ENCODE measurements around the gene CHSY1.
A peak's percentile ranks its signal among the peaks of the same experiment; 100 is the strongest.
"Not testable (repeated sequence)": the region's sequence is repeated elsewhere in the genome, so short reads cannot be mapped to it uniquely, and the experiment has no call there.

The CHSY1 gene

GRCh38 chr15:101251830-101252820 lies at the start of gene CHSY1:
CHSY1 (minus strand) TSS chr15:101252048; CDS start chr15:101251456, 592 bp downstream.
- DNase-seq = peak; percentile 90

GRCh38 chr15:101296418-101297405 lies 44.9 kb upstream of the CHSY1 start:
- DNase-seq = no peak

GRCh38 chr15:101295607-101296161 lies 43.8 kb upstream of the CHSY1 start:
- peak; percentile 72 for DNase-seq

GRCh38 chr15:101294731-101295606 lies 43.1 kb upstream of the CHSY1 start, which contains the start of gene SNRPA1:
SNRPA1 (minus strand) TSS chr15:101295248; CDS start chr15:101295178, 70 bp downstream.
- DNase-seq = peak; percentile 96

GRCh38 chr15:101293122-101293521 lies 41.3 kb upstream of the CHSY1 start:
- peak; percentile 8 for DNase-seq

- DNase-seq = peak; percentile 74
Observed at GRCh38 chr15:101288905-101289513, 37.2 kb upstream of the CHSY1 start.

GRCh38 chr15:101287342-101287741 lies 35.5 kb upstream of the CHSY1 start:
- not testable (repeated sequence) for DNase-seq

- no peak for DNase-seq
Observed at GRCh38 chr15:101286471-101287114, 34.7 kb upstream of the CHSY1 start.

GRCh38 chr15:101283931-101284330 lies 32.1 kb upstream of the CHSY1 start:
- no peak for DNase-seq

- no peak for DNase-seq
Observed at GRCh38 chr15:101280007-101280406, 28.2 kb upstream of the CHSY1 start.

GRCh38 chr15:101277943-101278564 lies 26.2 kb upstream of the CHSY1 start:
- peak; percentile 71 for DNase-seq

GRCh38 chr15:101277038-101277822 lies 25.4 kb upstream of the CHSY1 start, which contains the start of gene SELENOS:
SELENOS (minus strand) TSS chr15:101277485; CDS start chr15:101277417, 68 bp downstream.
- peak; percentile 94 for DNase-seq

- DNase-seq = peak; percentile 48
Observed at GRCh38 chr15:101276501-101277037, 24.7 kb upstream of the CHSY1 start.

- no peak for DNase-seq
Observed at GRCh38 chr15:101275018-101275417, 23.2 kb upstream of the CHSY1 start.

- DNase-seq = no peak
Observed at GRCh38 chr15:101273534-101273933, 21.7 kb upstream of the CHSY1 start.

- DNase-seq = no peak
Observed at GRCh38 chr15:101272584-101272983, 20.7 kb upstream of the CHSY1 start.

- peak; percentile 37 for DNase-seq
Observed at GRCh38 chr15:101269479-101270223, 17.8 kb upstream of the CHSY1 start.

Data from DMS53 (cell line).